Karpas-422 (cell line): ENCODE data around the gene RGL3. TPM values are rescaled to one million over a fixed set of nuclear protein-coding genes. Genes with fewer than 3 reads are reported as not detected.

Source experiments
- DNase-seq: peaks from one replicate; pipeline ENCODE4 v3.0.0-alpha.2; 2015
- H2AFZ ChIP-seq: fragments of 200-600 bp; sonication (generic); 2 replicates; pipeline ENCODE4 v1.6.1; 2014; ENCODE audit warnings: antibody characterized with exemption, low read length, mixed read lengths
- H3K27ac ChIP-seq: fragments of 200-600 bp; sonication (generic); 2 replicates; pipeline ENCODE4 v1.5.1; 2014; ENCODE audit warnings: mild to moderate bottlenecking, low read length, moderate library complexity
- H3K27me3 ChIP-seq: fragments of 200-600 bp; sonication (generic); 2 replicates; pipeline ENCODE4 v1.6.1; 2014; ENCODE audit warnings: low read length, mixed read lengths
- H3K36me3 ChIP-seq: fragments of 200-600 bp; sonication (generic); 2 replicates; pipeline ENCODE4 v1.6.1; 2014; ENCODE audit warnings: low read length, mixed read lengths; ENCODE audit not compliant: insufficient read depth
- H3K4me1 ChIP-seq: fragments of 200-600 bp; sonication (generic); 2 replicates; pipeline ENCODE4 v1.6.1; 2014; ENCODE audit warnings: mild to moderate bottlenecking, low read length, mixed read lengths
- H3K4me2 ChIP-seq: fragments of 200-600 bp; sonication (generic); 2 replicates; pipeline ENCODE4 v1.6.1; 2014; ENCODE audit warnings: low read length, low read depth, mild to moderate bottlenecking; ENCODE audit not compliant: poor library complexity, severe bottlenecking
- H3K4me3 ChIP-seq: fragments of 200-600 bp; sonication (generic); 2 replicates; pipeline ENCODE4 v1.5.1; 2014; ENCODE audit warnings: mild to moderate bottlenecking, antibody characterized with exemption, low read length, mixed read lengths
- H3K79me2 ChIP-seq: fragments of 200-600 bp; sonication (generic); 2 replicates; pipeline ENCODE4 v1.6.1; 2014; ENCODE audit warnings: mild to moderate bottlenecking, low read length, mixed read lengths
- H3K9ac ChIP-seq: fragments of 200-600 bp; sonication (generic); 2 replicates; pipeline ENCODE4 v1.6.0; 2014; ENCODE audit warnings: low read length
- H3K9me2 ChIP-seq: fragments of 200-600 bp; sonication (generic), shearing (Covaris generic); replicated peaks from 2 replicates; pipeline ENCODE4 v1.6.0; 2014; ENCODE audit warnings: mild to moderate bottlenecking, low read length, moderate library complexity; ENCODE audit not compliant: insufficient read depth
- H3K9me3 ChIP-seq: fragments of 300-700, 200-600 bp; sonication (generic); 2 replicates; pipeline ENCODE4 v1.6.1; 2014; ENCODE audit warnings: low read length, mixed read lengths
- H4K20me1 ChIP-seq: fragments of 200-600 bp; sonication (generic); 2 replicates; pipeline ENCODE4 v1.6.1; 2014; ENCODE audit warnings: mild to moderate bottlenecking, antibody characterized with exemption, low read length, low read depth; ENCODE audit not compliant: insufficient read depth
- total RNA-seq: library from RNA; depleted of rRNA; stranded (reverse); fragments of >200 nt; shearing (Covaris generic); gene quantifications from 2 replicates; pipeline ENCODE4 v1.2.3, GENCODE V29; 2014; ENCODE audit warnings: low replicate concordance

Gene RGL3
- total RNA-seq, 1 experiment from 2014 or later: not detected

DNA sequence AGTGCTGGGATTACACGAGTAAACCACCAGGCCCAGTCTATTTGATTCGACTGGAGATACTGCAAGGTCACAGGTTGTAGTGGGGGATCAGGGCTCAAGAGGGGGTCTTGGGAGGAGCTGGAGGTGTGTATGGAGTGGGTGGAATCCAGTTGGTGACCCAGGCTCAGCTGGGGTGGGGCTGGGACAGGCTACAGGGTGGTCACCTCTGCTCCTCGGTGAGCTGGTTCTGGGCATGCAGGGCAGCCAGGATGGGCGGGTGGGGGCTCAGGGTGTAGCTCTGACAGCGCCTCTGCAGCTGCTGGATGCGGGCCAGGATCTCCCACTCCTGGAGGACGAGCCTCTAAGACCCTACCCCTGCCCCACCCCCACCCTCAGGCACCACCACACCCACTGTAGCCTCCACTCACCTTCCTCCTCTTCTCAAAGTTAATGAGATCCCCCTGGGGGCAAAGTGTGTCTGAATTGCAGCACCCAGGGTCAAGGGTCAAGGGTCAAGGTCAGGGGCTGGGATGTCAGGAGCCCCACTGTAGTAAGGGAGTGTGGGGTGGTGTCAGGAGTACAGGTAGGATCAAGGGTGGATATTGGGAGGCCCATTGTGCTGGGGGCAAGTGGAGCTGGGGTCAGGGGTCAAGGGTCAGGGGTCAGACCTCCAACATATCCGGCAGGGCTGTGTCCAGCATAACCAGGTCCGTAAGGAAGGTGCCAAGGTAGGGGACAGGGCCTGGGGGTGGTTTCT is 17.1 kb downstream of the RGL3 start:
- H4K20me1 ChIP-seq: no peaks in the 10 kb centered on the region
- H3K27me3 ChIP-seq: no peaks in the 10 kb centered on the region
- no peak for DNase-seq
- H3K9me2 ChIP-seq: no peaks in the 10 kb centered on the region
- no peak overlapping the region for H3K4me3 ChIP-seq
- no peak overlapping the region for H3K27ac ChIP-seq
- H3K4me2 ChIP-seq: no peak overlapping the region
- no peak overlapping the region for H3K9ac ChIP-seq
- H3K4me1 ChIP-seq: no peaks in the 10 kb centered on the region
- H2AFZ ChIP-seq: no peak overlapping the region
- no peaks in the 10 kb centered on the region for H3K79me2 ChIP-seq
- no peaks in the 10 kb centered on the region for H3K9me3 ChIP-seq
- H3K36me3 ChIP-seq: no peaks in the 10 kb centered on the region

DNA sequence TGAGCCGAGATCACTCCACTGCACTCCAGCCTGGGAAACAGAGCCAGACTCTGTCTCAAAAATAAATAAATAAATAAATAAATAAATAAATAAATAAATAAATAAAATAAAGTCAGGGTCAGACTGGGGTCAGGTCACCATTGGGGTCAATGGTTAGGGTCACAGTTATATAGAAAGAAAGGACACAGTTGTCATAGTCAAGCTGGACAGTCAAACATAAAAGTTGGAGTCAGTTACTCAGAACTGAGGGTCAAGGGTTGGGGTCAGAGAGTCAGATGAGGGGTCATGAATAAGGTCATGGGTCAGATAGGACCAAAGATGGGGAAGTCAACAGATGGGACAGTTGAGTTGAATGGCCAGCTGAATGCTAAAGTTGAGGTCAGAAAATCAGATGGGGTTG is 18.3 kb downstream of the RGL3 start:
- H2AFZ ChIP-seq: no peak overlapping the region
- no peaks in the 10 kb centered on the region for H3K79me2 ChIP-seq
- H3K36me3 ChIP-seq: no peaks in the 10 kb centered on the region
- H3K9me2 ChIP-seq: no peaks in the 10 kb centered on the region
- no peak overlapping the region for H3K9ac ChIP-seq
- no peaks in the 10 kb centered on the region for H3K27me3 ChIP-seq
- H3K27ac ChIP-seq: no peak overlapping the region
- no peak for DNase-seq
- H3K9me3 ChIP-seq: no peaks in the 10 kb centered on the region
- no peak overlapping the region for H3K4me2 ChIP-seq
- H3K4me3 ChIP-seq: no peak overlapping the region
- H3K4me1 ChIP-seq: no peaks in the 10 kb centered on the region
- no peaks in the 10 kb centered on the region for H4K20me1 ChIP-seq

DNA sequence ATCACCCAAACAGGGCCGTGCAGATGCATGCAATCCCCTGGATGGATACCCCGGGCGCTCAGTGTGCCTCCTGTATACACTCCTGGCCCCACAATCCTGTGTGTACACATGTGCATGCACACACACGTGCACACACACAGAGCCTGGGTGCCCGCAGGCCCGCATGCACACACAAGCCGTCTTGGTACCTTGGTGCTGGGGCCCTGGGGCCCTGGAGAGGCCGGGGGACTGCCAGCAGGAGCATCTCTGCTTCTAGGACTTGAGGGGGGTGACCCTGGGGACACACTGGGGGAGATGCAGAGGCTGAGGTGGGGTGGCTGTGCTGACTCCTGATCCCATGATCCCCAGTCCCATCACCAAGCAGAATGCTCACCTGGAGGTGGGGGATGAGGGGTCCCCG is 19.4 kb downstream of the RGL3 start:
- Histone ChIP-seq H3K9me3 (no peaks in the 10 kb centered on the region), H3K27ac (no peak overlapping the region), H3K4me1 (no peaks in the 10 kb centered on the region), H3K9ac (no peak overlapping the region), H3K79me2 (no peaks in the 10 kb centered on the region), H3K27me3 (no peaks in the 10 kb centered on the region), H3K4me3 (no peak overlapping the region), H3K4me2 (no peak overlapping the region), H3K36me3 (no peaks in the 10 kb centered on the region), H4K20me1 (no peaks in the 10 kb centered on the region), H3K9me2 (no peaks in the 10 kb centered on the region), H2AFZ (no peak overlapping the region)
- DNase-seq: no peak

DNA sequence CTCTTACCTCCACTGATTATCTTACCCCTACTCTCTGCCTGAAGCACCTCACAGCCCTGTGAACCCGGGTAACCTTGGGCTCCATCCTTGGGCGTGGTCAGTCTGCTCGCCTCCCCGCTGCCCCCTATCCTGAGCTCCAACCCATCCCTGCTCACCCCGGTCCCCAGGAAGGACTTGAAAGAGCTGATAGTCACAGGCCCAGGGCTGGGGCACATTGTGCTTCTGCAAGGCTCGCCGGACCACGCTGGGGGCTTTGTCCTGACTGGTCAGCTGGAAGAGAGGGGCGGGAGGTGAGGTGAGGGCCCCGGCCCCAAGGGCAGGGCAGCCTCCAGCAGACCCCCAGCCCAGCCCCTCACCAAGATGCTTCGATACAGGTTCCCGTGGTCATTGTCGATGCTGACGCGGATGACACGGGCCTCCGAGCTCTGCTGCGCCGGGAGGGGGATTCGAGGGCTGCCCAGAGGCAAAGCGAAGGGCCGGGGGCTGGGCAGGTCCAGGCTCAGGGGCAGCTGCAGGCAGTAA is 22.0 kb downstream of the RGL3 start:
- Histone ChIP-seq H3K36me3 (no peaks in the 10 kb centered on the region), H4K20me1 (no peaks in the 10 kb centered on the region), H3K27me3 (no peaks in the 10 kb centered on the region), H2AFZ (no peak overlapping the region), H3K27ac (no peak overlapping the region), H3K9me2 (no peaks in the 10 kb centered on the region), H3K79me2 (no peaks in the 10 kb centered on the region), H3K4me1 (no peaks in the 10 kb centered on the region), H3K4me2 (no peak overlapping the region), H3K4me3 (no peak overlapping the region), H3K9ac (no peak overlapping the region), H3K9me3 (no peaks in the 10 kb centered on the region)
- DNase-seq: no peak

DNA sequence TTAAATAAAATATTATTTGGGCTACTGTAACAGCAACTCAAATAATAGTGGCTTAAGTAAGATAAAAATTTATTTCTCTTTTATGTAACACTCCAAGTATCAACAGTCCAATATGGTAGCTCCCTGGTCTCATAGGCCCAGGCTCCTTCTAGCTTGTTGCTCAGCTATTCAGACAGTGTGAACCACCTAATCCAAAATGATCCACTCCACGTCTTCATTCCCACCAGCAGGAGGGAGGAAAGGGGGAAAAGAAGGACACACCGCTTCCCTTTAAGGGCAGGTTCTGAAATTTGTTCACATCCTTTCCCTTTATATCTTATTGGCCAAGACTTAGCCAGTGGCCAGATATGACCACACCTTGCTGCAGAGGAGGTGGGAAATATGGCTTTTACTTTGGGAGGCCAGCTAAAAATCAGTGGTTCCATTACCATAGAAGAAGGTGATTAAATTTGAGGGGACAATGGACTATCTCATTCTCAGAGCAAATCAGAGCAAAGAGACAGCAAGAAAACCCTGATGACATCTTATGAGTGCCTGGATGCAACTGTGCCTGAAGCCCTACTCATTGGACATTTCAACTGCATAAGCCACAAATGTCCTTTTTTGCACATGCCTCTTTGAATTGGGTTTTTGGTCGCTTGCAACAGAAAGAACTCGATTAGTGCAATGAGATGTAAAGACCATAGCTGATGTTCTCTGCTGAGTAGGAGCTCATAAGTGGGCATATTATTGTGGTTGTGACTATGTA is 28.0 kb downstream of the RGL3 start:
- no peaks in the 10 kb centered on the region for H3K9me2 ChIP-seq
- no peaks in the 10 kb centered on the region for H3K27me3 ChIP-seq
- no peak for DNase-seq
- H3K4me3 ChIP-seq: no peak overlapping the region
- H3K4me2 ChIP-seq: no peak overlapping the region
- no peaks in the 10 kb centered on the region for H3K9me3 ChIP-seq
- H2AFZ ChIP-seq: no peak overlapping the region
- H3K79me2 ChIP-seq: no peaks in the 10 kb centered on the region
- no peak overlapping the region for H3K27ac ChIP-seq
- H3K9ac ChIP-seq: no peak overlapping the region
- H3K4me1 ChIP-seq: no peaks in the 10 kb centered on the region
- H3K36me3 ChIP-seq: no peaks in the 10 kb centered on the region
- H4K20me1 ChIP-seq: no peaks in the 10 kb centered on the region

DNA sequence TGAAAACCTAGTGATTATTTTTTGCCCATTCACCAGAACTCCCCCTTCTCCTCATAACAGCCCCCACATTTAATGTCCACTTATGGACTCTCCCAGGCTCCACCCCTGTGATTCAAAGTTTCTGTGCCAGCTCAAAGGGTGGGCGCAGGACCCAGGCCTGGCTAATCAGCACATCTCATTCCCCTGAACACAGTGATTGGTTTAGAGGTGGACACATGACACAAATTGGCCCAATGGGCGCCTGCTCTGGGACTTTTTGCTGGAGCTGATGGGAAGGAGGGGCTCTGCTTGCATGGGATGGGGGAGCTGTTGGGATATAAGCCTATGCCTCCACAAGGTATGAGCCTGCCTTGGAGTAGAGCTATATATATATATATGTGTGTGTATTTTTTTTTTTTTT is 28.8 kb downstream of the RGL3 start:
- H3K4me1 ChIP-seq: no peaks in the 10 kb centered on the region
- H3K9me2 ChIP-seq: no peaks in the 10 kb centered on the region
- no peaks in the 10 kb centered on the region for H3K79me2 ChIP-seq
- DNase-seq: no peak
- H3K27ac ChIP-seq: no peak overlapping the region
- H3K27me3 ChIP-seq: no peaks in the 10 kb centered on the region
- H3K36me3 ChIP-seq: no peaks in the 10 kb centered on the region
- H3K9ac ChIP-seq: no peak overlapping the region
- no peaks in the 10 kb centered on the region for H4K20me1 ChIP-seq
- H3K9me3 ChIP-seq: no peaks in the 10 kb centered on the region
- H2AFZ ChIP-seq: no peak overlapping the region
- H3K4me3 ChIP-seq: no peak overlapping the region
- H3K4me2 ChIP-seq: no peak overlapping the region

DNA sequence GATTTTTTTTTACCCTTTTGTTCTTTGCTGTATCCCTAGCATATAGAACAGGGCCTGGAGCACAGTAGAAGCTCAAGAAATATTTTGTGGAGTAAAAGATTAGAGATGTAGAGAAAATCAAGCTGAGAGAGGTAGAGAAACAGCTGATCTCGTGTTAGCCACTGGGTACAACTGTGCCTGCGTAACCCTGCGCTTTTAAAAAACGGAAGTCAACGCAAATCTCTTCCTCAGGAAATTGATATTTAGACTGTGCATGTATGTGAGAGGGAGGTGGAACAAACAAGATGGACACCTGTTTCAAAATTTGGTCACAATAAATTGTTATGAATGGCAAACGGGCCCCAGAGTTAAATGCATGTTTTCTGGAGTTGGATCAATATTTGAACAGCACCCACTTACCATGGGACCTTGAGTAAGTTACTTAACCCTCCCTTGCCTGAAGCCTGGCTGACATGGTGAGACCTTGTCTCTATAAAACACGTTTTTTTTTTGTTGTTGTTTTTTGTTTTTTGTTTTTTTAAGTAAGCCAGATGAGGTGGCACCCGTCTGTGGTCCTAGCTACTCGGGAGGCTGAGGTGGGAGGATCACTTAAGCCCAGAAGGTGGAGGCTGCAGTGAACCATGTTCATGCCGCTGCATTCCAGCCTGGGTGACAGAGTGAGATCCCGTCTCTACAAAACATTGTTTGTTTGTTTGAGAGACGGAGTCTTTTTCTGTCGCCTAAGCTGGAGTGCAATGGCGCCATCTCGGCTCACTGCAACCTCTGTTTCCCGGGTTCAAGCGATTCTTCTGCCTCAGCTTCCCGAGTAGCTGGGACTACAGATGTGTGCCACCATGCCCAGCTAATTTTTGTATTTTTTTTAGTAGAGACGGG is 31.7 kb downstream of the RGL3 start:
- H3K9me2 ChIP-seq: no peaks in the 10 kb centered on the region
- DNase-seq: no peak
- peaks cover 9% of the 10 kb centered on the region for H3K4me1 ChIP-seq
- no peaks in the 10 kb centered on the region for H3K36me3 ChIP-seq
- H3K27ac ChIP-seq: no peak overlapping the region
- H3K9me3 ChIP-seq: no peaks in the 10 kb centered on the region
- H3K79me2 ChIP-seq: no peaks in the 10 kb centered on the region
- no peak overlapping the region for H3K4me3 ChIP-seq
- no peaks in the 10 kb centered on the region for H3K27me3 ChIP-seq
- no peak overlapping the region for H3K9ac ChIP-seq
- H2AFZ ChIP-seq: no peak overlapping the region
- H4K20me1 ChIP-seq: no peaks in the 10 kb centered on the region
- H3K4me2 ChIP-seq: no peak overlapping the region

DNA sequence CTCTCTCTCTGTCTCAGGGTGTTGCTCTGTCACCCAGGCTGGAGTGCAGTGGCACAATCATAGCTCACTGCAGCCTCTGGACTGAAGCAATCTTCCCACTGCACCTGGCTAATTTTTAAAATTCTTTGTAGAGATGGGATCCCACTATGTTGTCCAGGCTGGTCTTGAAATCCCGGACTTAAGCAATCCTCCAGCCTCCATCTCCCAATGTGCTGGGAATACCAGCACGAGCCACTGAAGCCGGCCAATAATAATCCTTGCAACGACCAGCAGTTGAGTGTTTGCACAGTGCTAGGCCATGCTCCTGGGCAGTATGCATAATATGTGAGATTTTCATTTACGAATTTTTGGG is 34.4 kb downstream of the RGL3 start:
- no peaks in the 10 kb centered on the region for H4K20me1 ChIP-seq
- no peak overlapping the region for H3K9ac ChIP-seq
- no peak overlapping the region for H3K27ac ChIP-seq
- H3K4me3 ChIP-seq: no peak overlapping the region
- H3K4me1 ChIP-seq: peaks cover 23% of the 10 kb centered on the region
- H3K4me2 ChIP-seq: no peak overlapping the region
- no peaks in the 10 kb centered on the region for H3K9me2 ChIP-seq
- no peak for DNase-seq
- no peaks in the 10 kb centered on the region for H3K36me3 ChIP-seq
- H3K9me3 ChIP-seq: no peaks in the 10 kb centered on the region
- H2AFZ ChIP-seq: no peak overlapping the region
- H3K79me2 ChIP-seq: peaks cover 9% of the 10 kb centered on the region
- H3K27me3 ChIP-seq: no peaks in the 10 kb centered on the region
